Activated T-cell treated with anti-CD3 and anti-CD28 coated beads for 24 hours (primary cell): Measurements from ENCODE around the gene SLC25A19.
"Not testable (repeated sequence)": the region's sequence is repeated elsewhere in the genome, so short reads cannot be mapped to it uniquely, and the experiment has no call there.

Source experiments
- DNase-seq: peaks from one replicate; pipeline ENCODE4 v3.0.0-alpha.2; 2020; ENCODE audit warnings: low read depth

Gene SLC25A19

DNA sequence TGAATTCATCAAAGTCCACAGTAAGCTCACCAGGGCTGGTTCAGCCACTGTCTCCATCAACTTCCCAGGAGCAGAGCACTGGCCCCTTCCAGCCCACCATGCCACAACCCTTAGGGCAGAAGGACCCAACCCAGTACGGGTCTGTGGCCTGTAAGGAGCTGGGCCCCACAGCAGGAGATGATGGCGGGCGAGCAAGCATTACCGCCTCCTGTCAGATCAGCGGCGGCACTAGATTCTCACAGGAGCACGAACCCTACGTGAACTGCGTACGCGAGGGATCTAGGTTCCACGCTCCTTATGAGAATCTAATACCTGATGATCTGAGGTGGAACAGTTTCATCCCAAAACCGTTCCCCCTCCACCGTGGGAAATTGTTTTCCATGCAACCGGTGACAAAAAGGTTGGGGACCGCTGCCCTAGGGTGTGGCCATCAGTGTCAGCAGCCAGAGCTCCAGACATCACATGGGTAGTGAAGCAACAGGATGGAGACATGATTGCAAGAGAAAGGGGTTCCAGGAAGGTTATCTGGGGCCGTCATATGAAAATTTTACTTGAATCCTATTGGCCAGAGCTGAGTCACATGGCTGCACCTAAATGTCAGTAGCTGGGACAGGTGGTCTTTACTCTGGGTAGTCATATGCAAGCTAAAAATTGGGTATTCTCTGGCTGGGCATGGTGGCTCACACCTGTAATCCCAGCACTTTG lies 12.4 kb upstream of the SLC25A19 start:
- no peak for DNase-seq

DNA sequence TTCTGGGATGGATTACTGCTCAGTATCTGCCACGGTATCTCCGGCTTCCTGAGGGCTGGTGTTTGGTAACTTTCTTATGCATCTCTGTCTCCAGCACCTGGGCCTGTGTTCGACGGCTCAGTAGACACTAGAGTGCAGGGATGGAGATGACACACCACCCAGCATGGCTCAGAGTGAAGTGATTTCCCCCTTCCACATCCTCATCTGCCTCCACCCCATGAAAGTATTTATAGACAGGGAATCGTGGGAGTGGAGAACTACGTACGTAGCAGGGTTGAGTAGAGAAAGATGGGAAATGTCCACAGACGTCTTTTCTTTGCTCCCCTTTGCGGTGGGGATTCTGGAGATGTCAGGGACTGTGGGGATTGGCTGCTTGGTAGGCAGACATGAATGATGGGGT lies 11.8 kb upstream of the SLC25A19 start:
- no peak for DNase-seq

GRCh38 chr17:75300280-75300679 lies 11.0 kb upstream of the SLC25A19 start:
- no peak for DNase-seq

DNA sequence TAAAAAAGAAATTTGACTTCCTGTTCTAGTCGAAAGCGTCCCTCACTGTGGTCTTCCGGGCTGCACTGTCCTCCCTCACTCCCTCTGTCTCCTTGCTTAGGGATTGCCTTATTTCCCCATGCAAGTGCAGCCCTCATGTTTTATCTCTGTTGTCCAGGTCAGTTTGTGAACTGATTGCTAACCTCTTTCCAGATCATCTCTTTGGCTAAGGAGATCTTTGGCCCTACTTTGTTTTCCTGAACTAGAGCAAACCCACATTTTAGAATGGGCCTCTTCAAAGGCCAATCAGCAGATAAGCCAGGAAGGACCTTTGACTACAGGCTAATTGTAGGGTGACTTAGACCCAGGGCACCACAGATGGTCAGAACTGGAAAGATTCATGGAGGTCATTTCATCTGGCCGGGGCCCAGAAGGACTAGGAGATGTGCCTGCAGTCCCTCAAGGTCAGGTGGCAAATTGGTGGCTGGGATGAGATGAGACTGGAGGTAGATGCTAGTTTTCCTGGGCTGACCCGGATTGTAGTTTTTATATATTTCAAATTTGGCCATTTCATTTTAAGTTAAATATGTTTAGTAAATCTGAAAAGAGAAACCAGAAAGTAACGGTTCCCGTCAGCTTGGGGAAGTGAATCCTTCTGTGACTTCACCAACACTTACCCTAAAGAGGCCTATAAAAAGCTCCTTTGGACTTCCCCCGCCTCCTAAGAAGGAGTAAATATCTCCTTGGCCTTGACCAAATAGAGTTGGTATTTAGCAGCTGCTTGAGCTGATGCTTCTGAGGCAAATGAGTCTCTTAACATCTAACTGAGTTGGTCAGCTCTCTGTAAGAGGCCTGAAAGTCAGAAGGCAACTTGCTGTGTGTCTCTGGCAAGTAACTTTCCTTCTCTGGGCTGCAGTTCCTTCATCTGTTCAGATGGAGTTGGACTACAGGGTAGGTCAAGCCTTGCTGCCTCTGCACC lies 6.2 kb upstream of the SLC25A19 start:
- peak; percentile 11 for DNase-seq

DNA sequence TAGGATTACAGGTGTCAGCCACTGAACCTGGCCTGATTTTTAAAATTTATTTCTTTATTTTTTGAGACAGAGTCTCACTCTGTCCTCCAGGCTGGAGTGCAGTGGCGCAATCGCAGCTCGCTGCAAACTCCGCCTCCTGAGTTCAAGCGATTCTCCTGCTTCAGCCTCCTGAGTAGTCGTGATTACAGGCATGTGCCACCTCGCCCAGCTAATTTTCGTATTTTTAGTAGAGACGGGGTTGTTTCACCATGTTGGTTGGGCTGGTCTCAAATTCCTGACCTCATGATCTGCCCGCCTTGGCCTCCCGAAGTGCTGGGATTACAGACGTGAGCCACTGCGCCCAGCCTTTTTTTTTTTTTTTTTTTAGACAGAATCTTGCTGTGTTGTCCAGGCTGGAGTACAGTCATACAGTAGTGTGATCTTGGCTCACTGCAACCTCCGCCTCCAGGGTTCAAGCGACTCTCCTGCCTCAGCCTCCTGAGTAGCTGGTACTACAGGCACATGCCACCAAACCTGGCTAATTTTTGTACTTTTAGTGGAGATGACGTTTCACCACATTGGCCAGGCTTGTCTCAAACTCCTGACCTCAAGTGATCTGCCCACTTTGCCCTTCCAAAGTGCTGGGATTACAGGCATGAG lies 3.7 kb upstream of the SLC25A19 start:
- not testable (repeated sequence) for DNase-seq

DNA sequence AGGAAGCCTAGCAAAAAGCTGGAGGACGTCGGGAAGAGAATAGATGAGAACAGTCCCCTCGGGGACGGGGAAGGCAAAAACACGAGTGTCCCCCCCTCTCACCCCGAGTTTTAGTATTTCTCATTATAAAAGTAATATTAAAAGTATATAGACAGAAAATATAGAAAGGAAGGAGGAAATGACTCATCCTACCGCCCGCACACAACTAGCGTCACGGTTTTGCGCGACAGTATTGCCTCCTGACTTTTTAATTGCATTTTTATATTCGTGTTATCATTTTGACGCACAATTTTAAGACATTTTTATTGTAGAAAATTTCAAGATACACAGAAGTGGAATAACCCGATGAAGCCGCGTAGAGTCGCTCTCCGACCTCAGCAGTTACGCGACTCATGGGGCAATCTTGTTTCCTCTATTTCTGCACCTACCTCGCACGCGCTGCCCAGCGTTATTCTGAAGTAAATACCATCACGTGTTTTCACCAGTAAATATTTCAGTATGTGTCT lies 652 bp upstream of the SLC25A19 start:
- peak; percentile 63 for DNase-seq

GRCh38 chr17:75288770-75289114 lies 491 bp downstream of the SLC25A19 start:
- no peak for DNase-seq

DNA sequence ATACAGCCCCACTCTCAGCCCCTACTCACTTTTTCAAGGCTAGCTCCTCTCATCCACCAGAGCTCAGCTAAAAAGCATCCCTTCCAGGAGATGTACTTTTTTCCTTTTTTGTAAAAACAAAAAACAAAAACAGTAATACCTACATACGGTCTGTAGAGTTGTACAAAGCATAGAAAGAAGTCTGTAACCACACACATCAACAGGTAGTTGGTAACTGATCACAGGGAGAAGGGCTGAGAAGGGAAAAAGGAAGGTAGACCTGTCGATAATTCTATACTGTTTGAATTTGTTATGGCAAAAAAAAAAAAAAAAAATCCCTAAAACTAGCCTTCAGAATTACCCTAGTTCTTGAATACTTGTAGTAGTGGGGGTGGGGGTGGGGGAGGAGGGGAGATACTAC lies 874 bp downstream of the SLC25A19 start:
- DNase-seq, result no peak

DNA sequence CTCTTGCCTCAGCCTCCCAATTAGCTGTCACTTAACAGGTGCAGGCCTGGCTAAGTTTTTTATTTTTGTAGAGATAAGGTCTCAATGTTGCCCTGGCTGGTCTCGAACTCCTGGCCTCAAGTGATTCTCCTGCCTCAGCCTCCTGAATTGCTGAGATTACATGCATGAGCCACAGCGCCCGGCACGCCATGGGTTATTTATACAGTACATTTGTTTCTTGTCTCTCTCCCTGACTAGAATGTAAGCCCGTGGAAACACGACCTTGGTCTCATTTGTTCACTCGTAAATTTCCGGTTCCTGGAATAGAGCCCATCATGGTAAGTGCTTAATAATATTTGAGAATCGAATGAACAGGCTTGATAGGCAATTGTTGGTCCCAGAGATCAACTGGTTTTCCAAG lies 2.0 kb downstream of the SLC25A19 start:
- DNase-seq, result no peak

GRCh38 chr17:75285123-75285522 lies 4.1 kb downstream of the SLC25A19 start:
- DNase-seq, result no peak

DNA sequence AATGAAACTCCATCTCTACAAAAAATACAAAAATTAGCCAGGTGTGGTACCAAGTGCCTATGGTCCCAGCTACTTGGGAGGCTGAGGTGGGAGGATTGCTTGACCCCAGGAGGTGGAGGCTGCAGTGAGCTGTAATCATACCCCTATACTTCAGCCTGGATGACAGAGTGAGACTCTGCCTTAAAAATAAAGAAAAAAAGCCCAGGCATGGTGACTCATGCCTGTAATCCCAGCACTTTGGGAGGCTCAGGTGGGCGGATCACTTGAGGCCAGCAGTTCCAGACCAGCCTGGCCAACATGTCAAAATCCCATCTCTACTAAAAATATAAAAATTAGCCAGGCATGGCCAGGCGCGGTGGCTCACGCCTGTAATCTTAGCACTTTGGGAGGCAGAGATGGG lies 9.0 kb downstream of the SLC25A19 start:
- DNase-seq, result not testable (repeated sequence)

- no peak for DNase-seq
Observed at GRCh38 chr17:75277664-75278071, 11.6 kb downstream of the SLC25A19 start.

- DNase-seq, result no peak
Observed at GRCh38 chr17:75273977-75274708, 15.1 kb downstream of the SLC25A19 start.

- DNase-seq, result no peak
Observed at GRCh38 chr17:75272848-75273184, 16.4 kb downstream of the SLC25A19 start.

- DNase-seq, result peak; percentile 10
Observed at GRCh38 chr17:75271955-75272847, 17.0 kb downstream of the SLC25A19 start.

GRCh38 chr17:75271233-75271954 lies 17.8 kb downstream of the SLC25A19 start:
- DNase-seq, result peak; percentile 86

- no peak for DNase-seq
Observed at GRCh38 chr17:75270966-75271232, 18.3 kb downstream of the SLC25A19 start, which contains the start of gene MIF4GD. MIF4GD (minus strand) TSS chr17:75271231; CDS start chr17:75270195, 1,036 bp downstream.

GRCh38 chr17:75270218-75270965 lies 18.8 kb downstream of the SLC25A19 start:
- peak; percentile 51 for DNase-seq

- no peak for DNase-seq
Observed at GRCh38 chr17:75269844-75270217, 19.4 kb downstream of the SLC25A19 start.
